ENCODE data around the gene ABHD16A.

DNA sequence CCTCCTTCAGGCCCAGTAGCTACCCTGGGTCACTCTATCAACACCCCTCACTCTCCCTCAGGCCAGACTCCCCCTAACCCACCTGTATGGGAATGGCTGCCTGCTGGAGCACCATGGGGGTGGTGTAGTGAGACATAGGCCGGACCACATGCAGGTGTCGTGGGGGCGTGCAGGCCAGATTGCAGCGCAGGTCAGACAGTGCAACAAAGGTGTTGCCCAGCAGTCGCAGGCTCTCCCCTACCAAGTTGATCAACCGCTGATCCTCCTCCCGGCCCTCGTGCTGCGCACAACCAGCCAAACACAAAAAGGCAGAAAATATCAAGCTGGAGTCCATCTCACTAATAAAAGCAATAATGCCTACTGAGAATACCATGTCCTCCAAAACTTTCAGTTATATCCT is 57.8 kb downstream of the ABHD16A start:
- TF ChIP-seq CTCF (IDR thresholded peaks at IDR 0.05), result no peak
- TF ChIP-seq EZH2 (IDR thresholded peaks at IDR 0.05), result no peak

Data from neural progenitor cell (in vitro differentiated cells).